ENCODE data around the gene TPD52L1.

The TPD52L1 gene

GRCh38 chr6:125254321-125254720 lies 100.7 kb downstream of the TPD52L1 start:
- TF ChIP-seq, protein P1, sequence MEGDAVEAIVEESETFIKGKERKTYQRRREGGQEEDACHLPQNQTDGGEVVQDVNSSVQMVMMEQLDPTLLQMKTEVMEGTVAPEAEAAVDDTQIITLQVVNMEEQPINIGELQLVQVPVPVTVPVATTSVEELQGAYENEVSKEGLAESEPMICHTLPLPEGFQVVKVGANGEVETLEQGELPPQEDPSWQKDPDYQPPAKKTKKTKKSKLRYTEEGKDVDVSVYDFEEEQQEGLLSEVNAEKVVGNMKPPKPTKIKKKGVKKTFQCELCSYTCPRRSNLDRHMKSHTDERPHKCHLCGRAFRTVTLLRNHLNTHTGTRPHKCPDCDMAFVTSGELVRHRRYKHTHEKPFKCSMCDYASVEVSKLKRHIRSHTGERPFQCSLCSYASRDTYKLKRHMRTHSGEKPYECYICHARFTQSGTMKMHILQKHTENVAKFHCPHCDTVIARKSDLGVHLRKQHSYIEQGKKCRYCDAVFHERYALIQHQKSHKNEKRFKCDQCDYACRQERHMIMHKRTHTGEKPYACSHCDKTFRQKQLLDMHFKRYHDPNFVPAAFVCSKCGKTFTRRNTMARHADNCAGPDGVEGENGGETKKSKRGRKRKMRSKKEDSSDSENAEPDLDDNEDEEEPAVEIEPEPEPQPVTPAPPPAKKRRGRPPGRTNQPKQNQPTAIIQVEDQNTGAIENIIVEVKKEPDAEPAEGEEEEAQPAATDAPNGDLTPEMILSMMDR (IDR thresholded peaks at IDR 0.05; ENCODE audit: control insufficient read depth, insufficient read depth, low read depth, low read length, missing control alignments) = no peak
- H3K4me3 ChIP-seq (ENCODE audit: control insufficient read depth, low read depth, low read length) = no peak overlapping the region
- DNase-seq (ENCODE audit: low read depth) = no peak

DNA sequence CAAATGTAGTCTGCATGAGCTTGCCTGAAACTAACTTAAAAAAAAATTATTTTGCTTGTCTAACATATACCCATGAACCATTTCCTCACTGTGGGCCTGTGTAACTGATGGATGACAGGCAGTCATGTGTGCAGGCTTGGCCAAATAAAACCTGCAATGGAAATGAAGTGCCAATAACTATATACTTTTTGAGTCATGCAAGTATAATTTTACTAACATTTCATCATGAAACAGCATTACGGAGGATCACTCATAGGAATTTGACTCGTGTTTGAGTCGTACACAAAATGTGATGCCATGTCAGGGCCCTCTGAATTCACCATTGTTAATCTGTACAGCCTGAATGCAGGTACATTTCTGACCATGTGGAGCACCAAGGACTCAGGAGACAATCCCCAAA lies 101.6 kb downstream of the TPD52L1 start:
- DNase-seq (ENCODE audit: low read depth) = no peak
- TF ChIP-seq, protein P1 (IDR thresholded peaks at IDR 0.05; ENCODE audit: control insufficient read depth, insufficient read depth, low read depth, low read length, missing control alignments) = no peak
- no peak overlapping the region for H3K4me3 ChIP-seq (ENCODE audit: control insufficient read depth, low read depth, low read length)

GRCh38 chr6:125257351-125257750 lies 103.8 kb downstream of the TPD52L1 start:
- H3K4me3 ChIP-seq (ENCODE audit: control insufficient read depth, low read depth, low read length) = no peak overlapping the region
- no peak for DNase-seq (ENCODE audit: low read depth)
- TF ChIP-seq, protein P1 (IDR thresholded peaks at IDR 0.05; ENCODE audit: control insufficient read depth, insufficient read depth, low read depth, low read length, missing control alignments) = no peak

DNA sequence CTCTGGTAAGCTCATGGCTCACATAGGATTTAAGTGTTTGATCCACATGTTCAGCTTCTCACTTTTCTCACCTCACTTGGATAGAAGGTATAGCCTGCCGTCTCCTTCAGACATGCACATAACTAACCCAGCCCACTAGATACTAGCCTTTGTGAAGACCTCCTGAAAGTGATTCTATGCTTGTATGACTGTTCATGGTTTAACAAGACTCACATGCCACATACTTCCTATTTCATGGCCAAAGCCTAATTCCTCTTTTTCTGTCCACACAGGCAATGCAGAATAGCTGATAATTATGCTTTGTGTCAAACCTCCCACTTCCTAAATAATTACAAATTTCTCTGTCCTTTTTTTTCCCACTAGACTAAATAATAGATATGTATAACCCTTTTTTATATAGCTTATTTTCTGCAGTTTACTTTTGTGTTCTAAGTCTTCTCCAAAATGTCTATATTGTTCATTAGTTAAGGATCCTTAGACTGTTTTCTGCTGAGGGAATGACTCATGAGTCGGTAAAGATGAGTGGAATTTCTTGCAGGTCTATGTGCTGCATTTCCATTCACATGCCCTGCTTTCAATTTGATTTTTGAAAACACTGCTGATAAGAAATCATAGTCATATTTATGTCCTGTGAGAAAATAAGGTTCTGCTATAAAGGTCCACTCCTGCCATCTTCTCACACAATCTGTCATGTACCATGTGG lies 105.2 kb downstream of the TPD52L1 start:
- TF ChIP-seq, protein P1 (IDR thresholded peaks at IDR 0.05; ENCODE audit: control insufficient read depth, insufficient read depth, low read depth, low read length, missing control alignments) = no peak
- no peak for DNase-seq (ENCODE audit: low read depth)
- H3K4me3 ChIP-seq (ENCODE audit: control insufficient read depth, low read depth, low read length) = no peak overlapping the region

DNA sequence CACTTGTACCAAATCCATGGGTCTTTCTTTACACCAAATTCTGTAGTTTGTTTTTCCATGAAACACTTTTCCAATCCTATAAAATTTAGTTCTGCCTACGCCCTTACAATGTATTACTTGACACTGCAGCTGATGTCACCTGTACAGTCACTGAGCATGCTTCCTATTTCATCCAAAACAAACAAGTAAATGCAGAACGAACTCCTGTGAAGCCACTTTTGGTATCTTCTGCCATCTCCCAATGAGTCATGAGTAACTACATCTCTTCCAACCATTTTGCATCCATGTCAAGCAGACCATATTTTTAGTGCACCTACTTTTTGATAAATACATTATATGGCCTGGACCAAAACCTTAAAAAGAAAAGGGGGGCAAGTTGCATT lies 105.8 kb downstream of the TPD52L1 start:
- no peak overlapping the region for H3K4me3 ChIP-seq (ENCODE audit: control insufficient read depth, low read depth, low read length)
- no peak for DNase-seq (ENCODE audit: low read depth)
- TF ChIP-seq, protein P1 (IDR thresholded peaks at IDR 0.05; ENCODE audit: control insufficient read depth, insufficient read depth, low read depth, low read length, missing control alignments) = no peak

GRCh38 chr6:125262016-125263013 lies 108.7 kb downstream of the TPD52L1 start:
- H3K4me3 ChIP-seq (ENCODE audit: control insufficient read depth, low read depth, low read length) = no peak overlapping the region
- peak; percentile 66 for DNase-seq (ENCODE audit: low read depth)
- TF ChIP-seq, protein P1 (IDR thresholded peaks at IDR 0.05; ENCODE audit: control insufficient read depth, insufficient read depth, low read depth, low read length, missing control alignments) = no peak

All from AG09309 (cell line).